K562 (cell line): ENCODE data around the gene TFEB. TPM values are rescaled to one million over a fixed set of nuclear protein-coding genes. Genes with fewer than 3 reads are reported as not detected.
A peak's percentile ranks its signal among the peaks of the same experiment; 100 is the strongest.

Experiments
- ATAC-seq: fragments of 200-7000 bp; cut with Tn5 transposase; 3 replicates; pipeline ENCODE4 v1.9.1; 2020; ENCODE audit warnings: moderate library complexity
- BruUV-seq: library from RNA; stranded (reverse); fragments of 400-500 nt; replicated peaks from 2 replicates; lab custom pipeline; 2021; lab: Mats Ljungman, UMichigan
- CTCF ChIA-PET: fragments of 300-600 bp; formaldehyde crosslinking; extraction: SDS; loops from one replicate; lab custom pipeline; 2021; ENCODE audit warnings: low intra/inter-chr PET ratio; lab: Yijun Ruan, JAX
- POLR2A ChIA-PET: fragments of 300-600, 350-650 bp; sonication (Branson Sonifier 250); formaldehyde crosslinking; extraction: SDS; loops from one replicate; lab custom pipeline; 2021; ENCODE audit warnings: antibody characterized with exemption, inconsistent platforms; lab: Yijun Ruan, JAX
- DNase-seq, 4 experiments: peaks; one replicate each; pipeline versions ENCODE4 v3.0.0 to v3.0.0-alpha.2; 2011 to 2018; ENCODE audit warnings: low spot score in 3 of 4, mixed read lengths in 3 of 4; ENCODE audit errors: extremely low read depth in 1 of 4
- FAIRE-seq: peaks from 2 replicates; lab custom pipeline; 2011; peaks lifted over from hg19 to GRCh38; lab: Jason Lieb, UNC
- H2AFZ ChIP-seq: 2 replicates; pipeline ENCODE4 v1.6.0; 2011; ENCODE audit warnings: low read depth, low read length, control low read depth, inconsistent platforms
- H3K27ac ChIP-seq: fragments of 200-600 bp; 3 replicates; pipeline ENCODE4 v1.8.0; 2011; ENCODE audit warnings: low read depth, mild to moderate bottlenecking, control low read depth, inconsistent platforms, low read length, moderate library complexity, mixed read lengths; ENCODE audit errors: extremely low read depth
- H3K27me3 ChIP-seq, 2 experiments: fragments of 300-600 bp in 1 of 2; 2 replicates in 1 of 2; 3 replicates in 1 of 2; pipeline versions ENCODE4 v1.6.0 to v1.8.0; 2011; ENCODE audit warnings: inconsistent platforms in 2 of 2, low read length in 2 of 2, mild to moderate bottlenecking in 1 of 2, mixed read lengths in 1 of 2, moderate library complexity in 1 of 2; ENCODE audit not compliant: control insufficient read depth in 2 of 2, insufficient read depth in 2 of 2
- H3K36me3 ChIP-seq: fragments of 300-600 bp; 3 replicates; pipeline ENCODE4 v1.8.0; 2011; ENCODE audit warnings: mild to moderate bottlenecking, low read length, inconsistent platforms; ENCODE audit not compliant: control insufficient read depth, insufficient read depth
- H3K4me1 ChIP-seq, 2 experiments: fragments of 200-600 bp in 1 of 2; replicated peaks in 1 of 2; 2 replicates in 1 of 2; 3 replicates in 1 of 2; pipeline versions ENCODE4 v1.5.1 to v1.8.0; 2011; ENCODE audit warnings: inconsistent platforms in 2 of 2, low read length in 2 of 2, mild to moderate bottlenecking in 1 of 2, mixed read lengths in 1 of 2, moderate library complexity in 1 of 2; ENCODE audit not compliant: control insufficient read depth in 2 of 2, insufficient read depth in 2 of 2
- H3K4me2 ChIP-seq: 2 replicates; pipeline ENCODE4 v1.6.1; 2011; ENCODE audit warnings: low read length, control low read depth, inconsistent platforms, mixed read lengths; ENCODE audit not compliant: insufficient read depth
- H3K4me3 ChIP-seq: fragments of 200-600 bp; sonication (generic), shearing (Covaris generic); 2 replicates; pipeline ENCODE4 v1.5.1; 2016; ENCODE audit warnings: control low read depth, inconsistent platforms
- H3K79me2 ChIP-seq: fragments of 200-600 bp; 3 replicates; pipeline ENCODE4 v1.8.0; 2011; ENCODE audit warnings: low read length, inconsistent platforms; ENCODE audit not compliant: control insufficient read depth, insufficient read depth
- H3K9ac ChIP-seq, 2 experiments: 2 replicates each; pipeline versions ENCODE4 v1.6.0 to v1.6.1; 2011; ENCODE audit warnings: low read depth in 2 of 2, low read length in 2 of 2, control low read depth in 1 of 2, inconsistent platforms in 1 of 2, mild to moderate bottlenecking in 1 of 2, mixed read lengths in 1 of 2; ENCODE audit not compliant: insufficient read depth in 1 of 2
- H3K9me1 ChIP-seq: one replicate; pipeline ENCODE4 v1.6.0; 2011; ENCODE audit warnings: inconsistent platforms, mild to moderate bottlenecking, low read length, moderate library complexity; ENCODE audit not compliant: control insufficient read depth, insufficient read depth
- H3K9me3 ChIP-seq: replicated peaks from 2 replicates; pipeline ENCODE4 v1.5.1; 2011; ENCODE audit warnings: low read depth, low read length, inconsistent platforms; ENCODE audit not compliant: control insufficient read depth, insufficient read depth
- H4K20me1 ChIP-seq: replicated peaks from 2 replicates; pipeline ENCODE4 v1.6.1; 2011; ENCODE audit warnings: low read length, inconsistent platforms, mixed read lengths; ENCODE audit not compliant: control insufficient read depth, insufficient read depth
- DEAF1 ChIP-seq: fragments of 450-650 bp; formaldehyde crosslinking; IDR thresholded peaks from 2 replicates; pipeline ENCODE4 v1.4.0; 2020; ENCODE audit warnings: mild to moderate bottlenecking, moderate library complexity
- HDGF ChIP-seq: fragments of 450-650 bp; IDR thresholded peaks from 2 replicates; pipeline ENCODE4 v1.6.1; 2016
- U2AF2 ChIP-seq: fragments of 200-400 bp; formaldehyde crosslinking; optimal IDR thresholded peaks from 2 replicates; pipeline ENCODE3; 2017; ENCODE audit warnings: low read depth, mild to moderate bottlenecking, low read length
- WGBS: fragments of 100-300 bp; shearing (Covaris generic); methylation state at CpG from one replicate; pipeline ENCODE4 v1.1.6; 2016; ENCODE audit warnings: low coverage, mixed read lengths; ENCODE audit not compliant: insufficient coverage; ENCODE audit errors: missing lambda C conversion rate; 5-methylcytosine and 5-hydroxymethylcytosine counted together
- in situ Hi-C: fragments of 300-500 bp; cut with MboI; formaldehyde crosslinking; loops from 4 replicates; pipeline ENCODE4 v1.15.0; 2018; ENCODE audit warnings: inconsistent platforms, mixed read lengths
- intact Hi-C: fragments of 100-400 bp; cut with micrococcal nuclease; formaldehyde crosslinking; loops from 2 replicates; pipeline ENCODE4 v1.14.2; 2022
- polyA plus RNA-seq, 8 experiments: library from polyadenylated mRNA; depleted of rRNA in 4 of 8; stranded (reverse) in 5 of 8; unstranded in 3 of 8; fragments of >200 nt; fragmentation: Nextera tagmentation in 2 of 8; fragmentation: Illumina TruSeq in 1 of 8; extraction: Ambion mirVana in 2 of 8; extraction: Trizol in 1 of 8; gene quantifications; 2 replicates each; pipeline versions ENCODE4 v1.2.1 to v1.2.3, GENCODE V29; 2011 to 2014; ENCODE audit warnings: inconsistent platforms in 1 of 8, missing spikeins in 1 of 8
- total RNA-seq, 7 experiments: library from RNA; depleted of rRNA in 6 of 7; stranded (reverse); fragments of >200 nt in 6 of 7; fragmentation: Illumina TruSeq in 2 of 7; extraction: Trizol in 2 of 7; gene quantifications; 2 replicates each; pipeline versions ENCODE4 v1.2.1 to v1.2.3, GENCODE V29; 2011 to 2021; ENCODE audit warnings: low replicate concordance in 1 of 7
- TF ChIP-seq, protein P1 (sequence below), 2 experiments: fragments of 450-650 bp; formaldehyde crosslinking in 1 of 2; IDR thresholded peaks; 2 replicates each; pipeline versions ENCODE4 v1.4.0 to v1.6.1; 2014 to 2020; ENCODE audit warnings: mild to moderate bottlenecking in 2 of 2, borderline replicate concordance in 1 of 2, low read depth in 1 of 2
- TF ChIP-seq, protein P2 (sequence below), 3 experiments: IDR thresholded peaks in 2 of 3; conservative IDR thresholded peaks in 1 of 3; 2 replicates each; pipeline ENCODE4 v1.5.1; 2011 to 2012; ENCODE audit warnings: low read length in 3 of 3, mild to moderate bottlenecking in 3 of 3, control low read depth in 2 of 3, improper control_type of control experiment in 1 of 3, inconsistent platforms in 1 of 3, low read depth in 1 of 3, mixed read lengths in 1 of 3, moderate library complexity in 1 of 3; ENCODE audit not compliant: insufficient read depth in 2 of 3
- TF ChIP-seq, protein P3 (sequence below): fragments of 450-650 bp; formaldehyde crosslinking; conservative IDR thresholded peaks from 2 replicates; pipeline ENCODE4 v1.4.0; 2022; ENCODE audit warnings: mild to moderate bottlenecking, missing genetic modification characterization

TFEB gene
- total and polyA plus RNA-seq, 9 of the 15 experiments (the other 6 are each of a cell fraction or from before 2014, with no cell fraction given), result 0.04 to 4.7 (median 2.0) TPM

GRCh38 chr6:41779336-41779735, 43.9 kb upstream of the TFEB start:
- BruUV-seq, result no TSS peak
- WGBS, result 8% methylated on average over 6 of the region's 16 CpGs
- H2AFZ ChIP-seq, result peak overlapping the region; percentile 74
- TF ChIP-seq U2AF2 (no peak), DEAF1 (no peak), HDGF (0 out of 2 replicates have a peak, but pooled peaks have one; percentile 54)
- TF ChIP-seq, protein P1, sequence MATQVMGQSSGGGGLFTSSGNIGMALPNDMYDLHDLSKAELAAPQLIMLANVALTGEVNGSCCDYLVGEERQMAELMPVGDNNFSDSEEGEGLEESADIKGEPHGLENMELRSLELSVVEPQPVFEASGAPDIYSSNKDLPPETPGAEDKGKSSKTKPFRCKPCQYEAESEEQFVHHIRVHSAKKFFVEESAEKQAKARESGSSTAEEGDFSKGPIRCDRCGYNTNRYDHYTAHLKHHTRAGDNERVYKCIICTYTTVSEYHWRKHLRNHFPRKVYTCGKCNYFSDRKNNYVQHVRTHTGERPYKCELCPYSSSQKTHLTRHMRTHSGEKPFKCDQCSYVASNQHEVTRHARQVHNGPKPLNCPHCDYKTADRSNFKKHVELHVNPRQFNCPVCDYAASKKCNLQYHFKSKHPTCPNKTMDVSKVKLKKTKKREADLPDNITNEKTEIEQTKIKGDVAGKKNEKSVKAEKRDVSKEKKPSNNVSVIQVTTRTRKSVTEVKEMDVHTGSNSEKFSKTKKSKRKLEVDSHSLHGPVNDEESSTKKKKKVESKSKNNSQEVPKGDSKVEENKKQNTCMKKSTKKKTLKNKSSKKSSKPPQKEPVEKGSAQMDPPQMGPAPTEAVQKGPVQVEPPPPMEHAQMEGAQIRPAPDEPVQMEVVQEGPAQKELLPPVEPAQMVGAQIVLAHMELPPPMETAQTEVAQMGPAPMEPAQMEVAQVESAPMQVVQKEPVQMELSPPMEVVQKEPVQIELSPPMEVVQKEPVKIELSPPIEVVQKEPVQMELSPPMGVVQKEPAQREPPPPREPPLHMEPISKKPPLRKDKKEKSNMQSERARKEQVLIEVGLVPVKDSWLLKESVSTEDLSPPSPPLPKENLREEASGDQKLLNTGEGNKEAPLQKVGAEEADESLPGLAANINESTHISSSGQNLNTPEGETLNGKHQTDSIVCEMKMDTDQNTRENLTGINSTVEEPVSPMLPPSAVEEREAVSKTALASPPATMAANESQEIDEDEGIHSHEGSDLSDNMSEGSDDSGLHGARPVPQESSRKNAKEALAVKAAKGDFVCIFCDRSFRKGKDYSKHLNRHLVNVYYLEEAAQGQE (IDR thresholded peaks at IDR 0.05; ENCODE audit: borderline replicate concordance), result no peak
- TF ChIP-seq, protein P1 (CRISPR knock-in tag; IDR thresholded peaks at IDR 0.05; ENCODE audit: low read depth), result 0 out of 2 replicates have a peak, but pooled peaks have one; percentile 23
- TF ChIP-seq, protein P2, sequence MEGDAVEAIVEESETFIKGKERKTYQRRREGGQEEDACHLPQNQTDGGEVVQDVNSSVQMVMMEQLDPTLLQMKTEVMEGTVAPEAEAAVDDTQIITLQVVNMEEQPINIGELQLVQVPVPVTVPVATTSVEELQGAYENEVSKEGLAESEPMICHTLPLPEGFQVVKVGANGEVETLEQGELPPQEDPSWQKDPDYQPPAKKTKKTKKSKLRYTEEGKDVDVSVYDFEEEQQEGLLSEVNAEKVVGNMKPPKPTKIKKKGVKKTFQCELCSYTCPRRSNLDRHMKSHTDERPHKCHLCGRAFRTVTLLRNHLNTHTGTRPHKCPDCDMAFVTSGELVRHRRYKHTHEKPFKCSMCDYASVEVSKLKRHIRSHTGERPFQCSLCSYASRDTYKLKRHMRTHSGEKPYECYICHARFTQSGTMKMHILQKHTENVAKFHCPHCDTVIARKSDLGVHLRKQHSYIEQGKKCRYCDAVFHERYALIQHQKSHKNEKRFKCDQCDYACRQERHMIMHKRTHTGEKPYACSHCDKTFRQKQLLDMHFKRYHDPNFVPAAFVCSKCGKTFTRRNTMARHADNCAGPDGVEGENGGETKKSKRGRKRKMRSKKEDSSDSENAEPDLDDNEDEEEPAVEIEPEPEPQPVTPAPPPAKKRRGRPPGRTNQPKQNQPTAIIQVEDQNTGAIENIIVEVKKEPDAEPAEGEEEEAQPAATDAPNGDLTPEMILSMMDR (IDR thresholded peaks at IDR 0.05 in 2 of 3, conservative IDR thresholded peaks at IDR 0.05 in 1 of 3; ENCODE audit: insufficient read depth in 2 of 3, low read depth in 1 of 3, low read length in 3 of 3), result no peak
- TF ChIP-seq, protein P3, sequence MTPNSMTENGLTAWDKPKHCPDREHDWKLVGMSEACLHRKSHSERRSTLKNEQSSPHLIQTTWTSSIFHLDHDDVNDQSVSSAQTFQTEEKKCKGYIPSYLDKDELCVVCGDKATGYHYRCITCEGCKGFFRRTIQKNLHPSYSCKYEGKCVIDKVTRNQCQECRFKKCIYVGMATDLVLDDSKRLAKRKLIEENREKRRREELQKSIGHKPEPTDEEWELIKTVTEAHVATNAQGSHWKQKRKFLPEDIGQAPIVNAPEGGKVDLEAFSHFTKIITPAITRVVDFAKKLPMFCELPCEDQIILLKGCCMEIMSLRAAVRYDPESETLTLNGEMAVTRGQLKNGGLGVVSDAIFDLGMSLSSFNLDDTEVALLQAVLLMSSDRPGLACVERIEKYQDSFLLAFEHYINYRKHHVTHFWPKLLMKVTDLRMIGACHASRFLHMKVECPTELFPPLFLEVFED (CRISPR knock-in tag), result peak; percentile 60; the same call in 1 of the 2 replicates

More at GRCh38 chr6:41779336-41779735, 43.9 kb upstream of the TFEB start:
- intact Hi-C loops, result loop anchor here (5.0 kb wide), 2 partner anchors 177 to 412 kb away; no protein-coding TSS in a partner anchor
- Histone ChIP-seq H3K27me3 (no peaks in the 10 kb centered on the region), H3K79me2 (peaks cover 6% of the 10 kb centered on the region; the same call in 1 of the 3 replicates), H3K9me1 (no peaks in the 10 kb centered on the region), H3K27ac (no peak overlapping the region), H3K9me3 (no peaks in the 10 kb centered on the region), H3K9ac (peak overlapping the region; percentile 46 to 91), H3K4me3 (peak overlapping the region; percentile 69), H3K4me2 (peak overlapping the region; percentile 92), H3K4me1 (peaks cover 11 to 24% of the 10 kb centered on the region in 2 experiments), H4K20me1 (no peaks in the 10 kb centered on the region; the same call in 1 of the 2 replicates), H3K36me3 (peaks cover 12% of the 10 kb centered on the region; the same call in 2 of the 3 replicates)
- no peak for DNase-seq
- no peak for FAIRE-seq
- ChIA-PET POLR2A (interaction anchor here (0.5 kb wide), 1 partner anchor 18 kb away, joined by 3 read pairs; no protein-coding TSS in a partner anchor), CTCF (interaction anchor here (0.7 to 4.3 kb wide), 7 partner anchors 44 to 1098 kb away, joined by 3 to 50 read pairs (median 8); partner anchors contain the start of gene TFEB)
- in situ Hi-C loops, result no loop called here
- ATAC-seq, result peak; percentile 1; the same call in 1 of the 3 replicates
